Upper lobe of left lung (tissue), 6 donors: Measurements from ENCODE around the gene CREB3L2. TPM values are rescaled to one million over a fixed set of nuclear protein-coding genes. Genes with fewer than 3 reads are reported as not detected.

ENCODE experiments used
- ATAC-seq, 2 donors: fragments of 200-7000 bp; cut with Tn5 transposase; one replicate each; pipeline ENCODE4 v1.9.1; 2022; ENCODE audit warnings: mild to moderate bottlenecking in 2 of 2, moderate library complexity in 2 of 2; ENCODE audit not compliant: low FRiP score in 2 of 2
- DNase-seq, 2 donors: peaks; one replicate each; pipeline ENCODE4 v3.0.0-alpha.2; 2019 to 2020
- H3K27ac ChIP-seq, 4 donors: fragments of 200-600 bp; sonication (generic); one replicate each; pipeline ENCODE4 v1.5.1; 2016 to 2019
- H3K27me3 ChIP-seq, 4 donors: fragments of 200-600 bp; sonication (generic); one replicate each; pipeline ENCODE4 v1.5.1; 2017 to 2019
- H3K36me3 ChIP-seq, 4 donors: fragments of 200-600 bp; sonication (generic); one replicate each; pipeline ENCODE4 v1.5.1; 2016 to 2019
- H3K4me1 ChIP-seq, 4 donors: fragments of 200-600 bp; sonication (generic); one replicate each; pipeline ENCODE4 v1.5.1; 2018 to 2019
- H3K4me3 ChIP-seq, 4 donors: fragments of 200-600 bp; sonication (generic); one replicate each; pipeline ENCODE4 v1.5.1; 2017 to 2019; ENCODE audit warnings: mild to moderate bottlenecking in 2 of 4, moderate library complexity in 1 of 4
- H3K9me3 ChIP-seq, 4 donors: fragments of 200-600 bp; sonication (generic); one replicate each; pipeline ENCODE4 v1.5.1; 2018 to 2019
- CTCF ChIP-seq, 6 experiments: fragments of 450-650 bp in 4 of 6; fragments of 200-600 bp in 2 of 6; sonication (generic) in 2 of 6; IDR thresholded peaks; one replicate each; pipeline ENCODE4 v1.5.1; 2016 to 2019; ENCODE audit warnings: antibody characterized with exemption in 6 of 6
- EP300 ChIP-seq, 4 donors: sonication (generic); formaldehyde crosslinking; IDR thresholded peaks; one replicate each; pipeline ENCODE4 v1.5.1; 2017; ENCODE audit warnings: antibody characterized with exemption in 4 of 4, control low read depth in 2 of 4
- POLR2A ChIP-seq, 4 donors: fragments of 450-650 bp; IDR thresholded peaks; one replicate each; pipeline ENCODE4 v1.5.1; 2016 to 2017; ENCODE audit warnings: antibody characterized with exemption in 4 of 4, mild to moderate bottlenecking in 2 of 4
- POLR2AphosphoS5 ChIP-seq, 2 donors: sonication (generic); formaldehyde crosslinking; IDR thresholded peaks; one replicate each; pipeline ENCODE4 v1.5.1; 2017; ENCODE audit warnings: antibody characterized with exemption in 2 of 2
- WGBS, 2 donors: methylation state at CpG; one replicate each; pipeline ENCODE4 v1.1.5; 2017 to 2018; 5-methylcytosine and 5-hydroxymethylcytosine counted together
- total RNA-seq, 6 donors: library from RNA; depleted of rRNA in 4 of 6; stranded (reverse); fragments of >200 nt in 4 of 6; gene quantifications; one replicate each; pipeline versions ENCODE4 v1.1.0 to v1.2.1, GENCODE V29; 2016 to 2021
- donor health status: DM: no; HTN: no; CAD: no; lungs with moderate emphysema.
- donor health status: DM: no; HTN: yes; CAD: no; lungs with severe emphysema.

The CREB3L2 gene
- total RNA-seq, 6 donors from 2014 or later = 26.9 to 73.5 (median 34.2) TPM

GRCh38 chr7:137934176-137934826 lies 67.6 kb downstream of the CREB3L2 start:
- WGBS, 2 donors = 80 to 86% methylated on average over 4 of the region's 4 CpGs
- H3K4me1 ChIP-seq = peaks cover 45 to 55% (median 49%) of the 10 kb centered on the region in 4 donors
- peak overlapping the region in 3 of 4 donors; percentile 58 to 62 (median 62) for H3K27ac ChIP-seq
- DNase-seq (no peak), ATAC-seq (no peak)
- TF ChIP-seq POLR2A (IDR thresholded peaks at IDR 0.05) = no peak
- TF ChIP-seq CTCF (IDR thresholded peaks at IDR 0.05) = no peak
- no peak for TF ChIP-seq EP300 (IDR thresholded peaks at IDR 0.05)
- TF ChIP-seq POLR2AphosphoS5 (IDR thresholded peaks at IDR 0.05) = no peak
- H3K4me3 ChIP-seq = no peak overlapping the region
- H3K27me3 ChIP-seq = no peaks in the 10 kb centered on the region
- H3K36me3 ChIP-seq = no peaks in the 10 kb centered on the region
- no peaks in the 10 kb centered on the region for H3K9me3 ChIP-seq

GRCh38 chr7:137933270-137934017 lies 68.4 kb downstream of the CREB3L2 start:
- 65 to 66% methylated on average over 11 of the region's 11 CpGs for WGBS, 2 donors
- H3K9me3 ChIP-seq = no peaks in the 10 kb centered on the region
- peaks cover 45 to 55% (median 49%) of the 10 kb centered on the region in 4 donors for H3K4me1 ChIP-seq
- peak overlapping the region; percentile 26 to 69 (median 60) for H3K27ac ChIP-seq
- ATAC-seq = peak in 1 of 2 donors; percentile 70
- H3K27me3 ChIP-seq = no peaks in the 10 kb centered on the region
- H3K4me3 ChIP-seq = no peak overlapping the region
- no peak for DNase-seq
- H3K36me3 ChIP-seq = no peaks in the 10 kb centered on the region
- TF ChIP-seq EP300 (IDR thresholded peaks at IDR 0.05) (no peak), CTCF (IDR thresholded peaks at IDR 0.05) (no peak), POLR2AphosphoS5 (IDR thresholded peaks at IDR 0.05) (no peak), POLR2A (IDR thresholded peaks at IDR 0.05) (no peak)

GRCh38 chr7:137932881-137933269 lies 69.0 kb downstream of the CREB3L2 start:
- Histone ChIP-seq H3K9me3 (no peaks in the 10 kb centered on the region), H3K36me3 (peaks cover 0 to 2% (median under 1%) of the 10 kb centered on the region in 4 donors), H3K27ac (peak overlapping the region; percentile 26 to 69 (median 60)), H3K4me3 (no peak overlapping the region), H3K27me3 (no peaks in the 10 kb centered on the region), H3K4me1 (peaks cover 45 to 55% (median 49%) of the 10 kb centered on the region in 4 donors)
- 22 to 27% methylated on average over 5 of the region's 5 CpGs for WGBS, 2 donors
- ATAC-seq (peak; percentile 42 to 70), DNase-seq (peak in 1 of 2 donors; percentile 38)
- no peak for TF ChIP-seq POLR2AphosphoS5 (IDR thresholded peaks at IDR 0.05)
- no peak for TF ChIP-seq CTCF (IDR thresholded peaks at IDR 0.05)
- no peak for TF ChIP-seq EP300 (IDR thresholded peaks at IDR 0.05)
- TF ChIP-seq POLR2A (IDR thresholded peaks at IDR 0.05) = no peak

DNA sequence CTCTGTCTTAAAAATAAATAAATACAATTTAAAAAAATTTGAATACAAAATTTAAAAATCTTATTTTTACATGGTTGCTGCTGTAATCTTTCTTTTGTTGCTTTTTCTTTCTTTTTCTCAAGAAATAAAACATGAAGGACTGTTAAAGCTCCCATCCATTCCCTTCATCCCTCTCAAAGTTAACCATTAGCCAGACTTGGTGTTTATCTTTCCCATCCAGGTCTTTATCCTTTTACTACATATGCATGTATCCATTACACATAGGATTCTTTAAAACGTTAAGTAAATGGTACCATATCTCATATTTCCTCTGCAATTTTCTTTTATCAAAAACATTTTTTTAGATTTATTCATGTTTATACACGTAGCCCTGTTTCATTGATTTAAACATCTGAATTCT lies 70.1 kb downstream of the CREB3L2 start:
- ATAC-seq (no peak), DNase-seq (no peak)
- no peaks in the 10 kb centered on the region for H3K9me3 ChIP-seq
- H3K4me1 ChIP-seq = peaks cover 41 to 51% (median 46%) of the 10 kb centered on the region in 4 donors
- H3K4me3 ChIP-seq = no peak overlapping the region
- no peaks in the 10 kb centered on the region for H3K27me3 ChIP-seq
- TF ChIP-seq CTCF (IDR thresholded peaks at IDR 0.05) (no peak), EP300 (IDR thresholded peaks at IDR 0.05) (no peak), POLR2A (IDR thresholded peaks at IDR 0.05) (no peak), POLR2AphosphoS5 (IDR thresholded peaks at IDR 0.05) (no peak)
- peaks cover 0 to 10% (median 6%) of the 10 kb centered on the region in 4 donors for H3K36me3 ChIP-seq
- WGBS, 2 donors = 60 to 63% methylated on average over 2 of the region's 2 CpGs
- H3K27ac ChIP-seq = peak overlapping the region in 2 of 4 donors; percentile 2 to 62
